ENCODE measurements around the gene HCN3. TPM values are rescaled to one million over a fixed set of nuclear protein-coding genes. Genes with fewer than 3 reads are reported as not detected.

Gene HCN3
- total RNA-seq, 1 donor from 2014 or later, result 1.6 TPM

DNA sequence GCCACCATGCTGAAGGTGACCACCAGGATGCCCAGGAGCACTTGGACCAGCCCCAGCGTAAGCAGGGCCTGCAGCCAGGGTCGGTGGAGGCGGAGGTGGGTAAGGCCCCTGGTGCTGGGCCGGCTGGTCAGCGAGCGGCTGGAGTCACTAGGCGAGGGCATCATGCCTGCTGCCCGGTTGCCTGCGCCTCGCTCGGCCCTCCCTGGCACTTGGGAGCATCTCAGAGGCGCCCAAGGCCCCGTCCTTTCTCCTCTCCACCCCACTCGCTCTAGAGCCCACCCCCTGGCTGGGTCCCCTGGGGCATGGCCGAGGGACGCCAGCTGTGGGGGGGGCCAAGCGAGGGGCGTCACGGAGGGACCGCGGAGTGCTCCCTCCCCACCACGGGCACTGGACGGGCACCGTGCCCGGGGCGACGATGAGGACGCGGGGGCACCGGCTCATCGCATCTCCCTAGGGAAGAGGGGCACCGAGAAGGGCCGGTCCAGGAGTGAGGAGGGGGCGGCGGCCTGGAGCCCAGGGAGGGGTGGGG, 22.5 kb upstream of the HCN3 start:
- no peak for DNase-seq

- DNase-seq, result peak; percentile 96
Measured at GRCh38 chr1:155255243-155256007, 21.8 kb upstream of the HCN3 start, which contains the start of gene ENTREP3. ENTREP3 (minus strand) TSS chr1:155255483; CDS start chr1:155254877, 606 bp downstream.

DNA sequence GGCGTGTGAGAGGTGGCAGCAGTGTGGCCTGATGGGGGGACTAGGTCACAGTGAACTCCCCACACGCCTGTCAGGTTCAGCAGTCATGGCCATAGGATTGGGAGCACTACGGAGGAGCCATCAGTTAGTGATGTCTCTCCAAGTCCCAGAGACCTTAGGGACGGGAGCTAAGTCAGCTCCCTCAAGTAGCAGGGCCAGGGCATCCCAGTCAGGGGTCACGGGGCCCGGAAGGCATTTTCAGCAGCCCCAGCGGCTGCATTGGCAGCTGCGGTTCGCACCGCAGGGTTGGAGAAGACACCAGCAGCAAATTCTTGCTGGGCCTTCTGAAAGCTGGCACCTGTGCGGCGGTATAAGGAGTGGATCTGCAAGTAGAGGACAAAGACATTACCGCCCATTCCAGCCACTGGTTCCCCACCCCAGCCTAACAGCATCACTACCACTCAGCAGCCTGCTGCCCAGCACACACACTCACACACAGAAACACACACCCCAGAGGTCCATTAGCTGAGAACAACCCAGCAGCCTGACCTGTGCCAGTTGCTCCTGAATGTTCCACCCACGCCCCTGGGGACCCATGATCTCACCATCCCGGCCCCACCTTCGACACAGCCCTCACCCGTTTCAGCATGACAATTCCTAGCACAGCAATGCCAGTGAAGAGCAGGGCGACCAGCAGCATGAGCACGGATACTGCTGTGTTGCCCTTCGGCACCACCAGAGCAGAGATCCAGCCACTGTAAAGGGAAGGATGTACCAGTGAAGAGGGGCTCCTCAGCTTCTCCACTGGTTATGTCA, 21.0 kb upstream of the HCN3 start:
- no peak for DNase-seq

DNA sequence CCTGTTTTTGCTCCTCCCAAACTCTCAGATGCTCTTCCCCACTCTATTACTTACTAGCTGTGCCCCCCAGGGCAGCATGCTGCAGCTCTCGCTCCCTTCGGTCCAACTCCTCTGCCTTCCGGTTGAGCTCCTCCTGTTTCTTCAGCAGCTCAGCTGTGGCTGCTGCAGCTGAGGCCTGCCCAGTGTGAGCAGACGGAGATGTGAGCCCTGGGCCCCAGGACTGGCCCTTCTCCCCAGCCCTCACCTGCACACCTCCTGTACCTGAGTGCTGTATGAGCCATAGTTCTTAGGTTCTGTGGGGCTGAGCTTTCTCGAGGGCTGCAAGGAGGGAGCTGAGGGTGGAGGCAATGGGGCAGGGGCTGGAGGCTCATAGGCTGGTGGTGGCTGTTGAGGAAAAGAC, 17.0 kb upstream of the HCN3 start:
- DNase-seq, result no peak

- no peak for DNase-seq
Measured at GRCh38 chr1:155261493-155261851, 15.8 kb upstream of the HCN3 start.

- DNase-seq, result peak; percentile 99
Measured at GRCh38 chr1:155261852-155262673, 15.2 kb upstream of the HCN3 start, which contains the start of gene SCAMP3. SCAMP3 (minus strand) TSS chr1:155262360; CDS start chr1:155262151, 209 bp downstream.

DNA sequence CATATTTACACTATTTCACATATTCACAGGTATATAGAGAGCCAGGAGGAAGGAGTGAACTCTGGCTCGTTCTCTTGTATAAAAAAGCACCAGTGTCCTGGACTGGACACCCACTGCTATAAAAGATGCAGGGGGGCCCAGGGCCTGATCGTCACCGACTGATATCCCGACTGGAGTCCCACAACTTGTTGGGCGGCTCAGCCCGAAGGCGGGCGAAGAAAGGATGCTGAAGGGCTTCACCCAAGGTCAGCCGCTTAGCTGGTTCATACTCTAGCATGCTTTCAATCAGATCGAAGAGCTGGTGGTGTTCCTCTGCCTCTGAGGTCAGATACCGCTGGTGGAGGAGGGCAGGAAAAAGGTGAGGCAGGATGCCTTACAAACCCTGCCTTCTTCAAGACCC, 14.2 kb upstream of the HCN3 start:
- no peak for DNase-seq

DNA sequence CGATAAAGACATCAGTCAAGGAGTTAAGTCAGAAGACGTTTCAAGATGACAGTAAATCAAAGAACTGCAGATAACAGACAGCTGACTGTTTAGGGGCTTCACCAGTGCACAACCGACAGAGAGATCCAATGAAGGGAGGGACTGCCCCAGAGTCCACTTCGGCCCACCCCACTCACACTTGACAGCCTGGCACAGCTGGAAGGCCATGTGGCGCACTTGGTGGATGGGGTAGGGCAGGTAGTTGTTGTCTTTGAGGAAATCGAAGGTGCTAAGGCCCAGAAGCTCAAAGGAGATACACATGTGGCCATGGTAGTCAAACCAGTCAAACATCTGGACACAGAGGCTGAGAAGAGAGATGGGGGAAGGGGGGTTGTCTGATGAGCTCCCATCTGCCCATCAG, 10.7 kb upstream of the HCN3 start:
- no peak for DNase-seq

GRCh38 chr1:155267373-155267772, 9.9 kb upstream of the HCN3 start:
- no peak for DNase-seq

DNA sequence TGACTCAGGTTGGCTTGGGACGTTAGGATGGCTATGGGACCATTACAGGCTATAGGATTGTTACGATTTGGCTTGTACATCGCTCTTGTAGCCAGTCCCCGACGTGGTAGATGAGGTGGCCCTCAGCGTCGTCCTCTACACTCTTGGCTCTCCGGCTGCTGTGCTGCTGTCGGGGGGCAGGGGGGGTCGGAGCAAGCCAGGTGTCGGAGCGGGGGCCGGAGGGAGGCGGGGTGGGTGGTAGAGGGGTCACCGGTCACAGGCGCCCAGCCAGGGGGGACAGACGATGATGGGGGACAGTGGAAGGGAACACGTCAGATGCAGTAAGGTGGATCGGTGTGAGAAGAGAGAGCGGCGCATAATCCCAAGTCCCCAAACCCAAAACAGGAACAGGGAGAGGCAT, 8.6 kb upstream of the HCN3 start:
- DNase-seq, result no peak

DNA sequence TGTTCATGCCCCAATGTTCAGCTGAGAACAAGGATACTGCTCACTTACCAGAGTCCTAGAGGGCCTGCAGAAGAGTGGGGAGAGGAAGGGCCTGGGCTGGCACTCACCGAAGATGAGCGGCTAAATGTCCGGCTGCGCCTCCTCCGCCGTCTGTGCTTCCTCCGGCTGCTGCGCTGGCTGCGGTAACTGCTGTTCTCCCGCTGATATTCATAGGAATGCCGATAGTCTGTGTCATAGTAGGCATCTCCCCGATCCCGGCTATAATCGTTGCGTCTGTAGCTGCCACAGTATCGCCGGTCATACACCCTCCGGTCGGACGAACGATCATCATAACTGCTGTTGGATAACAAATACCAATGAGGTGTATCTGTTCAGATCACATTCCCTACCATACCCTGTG, 7.9 kb upstream of the HCN3 start:
- DNase-seq, result no peak

DNA sequence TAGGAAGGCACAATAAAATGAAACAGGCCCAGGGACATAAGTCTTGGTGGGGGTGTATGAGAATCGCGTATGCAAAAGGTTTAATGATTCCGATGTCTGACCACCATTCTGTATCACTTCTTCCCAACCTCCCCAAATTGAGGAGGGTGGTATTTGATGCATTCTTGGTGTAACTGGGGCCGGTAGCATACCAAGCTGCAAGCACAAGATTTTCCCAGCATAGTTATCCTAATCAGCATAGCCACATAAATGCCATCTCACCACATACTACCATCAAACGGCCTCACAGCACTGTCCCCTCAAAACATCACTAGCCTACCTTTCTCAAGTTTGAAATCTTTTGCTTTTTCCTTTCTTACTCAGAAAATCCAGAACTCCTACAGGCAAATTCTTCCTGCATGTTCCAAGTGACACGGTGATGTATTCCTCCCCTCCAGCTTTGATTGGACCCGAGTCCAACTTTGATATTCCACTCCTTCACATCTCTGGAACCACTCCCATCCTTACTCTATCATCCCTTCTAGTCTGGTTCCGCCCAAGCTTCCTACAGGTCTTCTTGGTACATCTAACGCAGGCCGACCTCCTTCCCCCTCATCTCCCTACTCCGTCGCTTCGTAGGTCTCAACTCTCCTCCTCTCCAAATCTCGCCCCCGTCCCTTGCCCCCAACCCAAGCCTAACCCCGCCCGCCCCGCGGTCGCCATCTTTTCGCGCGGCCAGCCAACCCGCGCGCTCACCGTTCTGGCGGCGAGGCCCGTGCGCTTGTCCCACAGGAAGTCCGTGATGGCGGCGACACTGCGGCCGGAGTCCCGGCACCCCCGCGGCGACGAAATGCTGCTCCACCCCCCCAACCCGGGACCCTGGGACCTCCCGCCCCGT, 4.6 kb upstream of the HCN3 start:
- peak; percentile 63 for DNase-seq

DNA sequence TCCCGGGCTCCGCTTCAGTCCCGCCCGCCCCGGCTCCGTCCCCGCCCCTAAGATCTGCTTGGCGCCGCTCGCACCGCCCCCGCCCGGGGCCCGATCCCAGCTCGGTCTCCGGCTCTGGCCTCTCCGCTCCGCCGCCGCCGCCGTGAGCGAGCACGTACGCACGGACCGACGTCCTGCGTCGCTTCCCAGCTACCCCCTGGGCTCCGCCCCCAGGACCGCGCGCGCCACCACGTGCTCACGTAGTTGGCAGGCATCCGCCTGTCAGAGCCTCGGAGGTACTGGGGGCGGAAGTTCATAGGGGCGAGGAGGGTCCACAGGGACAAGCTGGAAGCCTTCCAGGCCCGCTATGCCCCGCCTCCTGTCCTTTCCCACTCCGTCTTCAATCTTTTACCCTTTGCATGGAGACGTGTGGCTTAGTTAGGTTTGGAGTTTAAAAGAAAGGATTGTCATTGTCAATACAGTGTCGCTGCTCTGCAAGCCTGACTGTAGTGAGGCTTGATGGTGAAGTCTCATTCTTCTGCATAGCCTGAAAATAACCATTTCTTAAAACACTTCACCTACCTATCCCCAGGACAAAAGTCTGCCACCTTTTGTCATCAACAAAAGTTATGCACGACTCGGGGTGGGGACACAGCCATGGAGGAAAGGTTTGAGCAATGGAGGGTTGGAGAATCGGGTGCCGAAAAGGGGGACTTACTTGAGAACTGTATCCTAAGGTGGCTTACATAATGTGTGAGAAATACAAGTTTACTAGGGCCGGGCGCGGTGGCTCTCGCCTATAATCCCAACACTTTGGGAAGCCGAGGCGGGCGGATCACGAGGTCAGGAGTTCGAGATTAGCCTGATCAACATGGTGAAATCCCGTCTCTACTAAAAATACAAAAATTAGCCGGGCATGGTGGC, 3.7 kb upstream of the HCN3 start, which contains the start of gene CLK2:
TSS of gene CLK2 (minus strand) at position 162 of the 903 bp plus-strand sequence. CDS start 2,527 bp downstream, outside the sequence.
- DNase-seq, result peak; percentile 98

- DNase-seq, result peak; percentile 76
Measured at GRCh38 chr1:155277902-155278688, 832 bp downstream of the HCN3 start.

DNA sequence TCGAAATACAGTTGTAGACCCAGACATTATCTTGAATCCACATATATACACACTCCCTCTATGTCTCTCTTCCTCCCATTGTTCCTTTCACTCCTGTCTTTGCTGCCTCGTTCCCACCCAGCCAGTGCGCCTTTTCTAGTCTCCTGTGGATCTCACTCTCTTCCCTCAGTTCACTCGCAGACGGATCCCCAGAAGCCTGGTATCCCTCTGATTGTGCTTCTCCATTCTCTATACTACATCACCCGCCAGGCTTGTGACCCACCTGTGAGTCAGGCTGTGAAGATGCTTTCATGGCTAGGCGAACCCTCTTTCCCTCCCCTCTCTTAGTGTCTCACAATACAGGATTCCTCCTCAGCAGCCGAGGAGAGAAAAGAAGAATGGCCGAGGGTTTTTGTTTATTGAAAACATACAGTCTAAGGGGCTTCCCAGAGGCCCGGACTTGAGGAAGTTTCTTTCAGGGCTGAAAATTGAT, 1.5 kb downstream of the HCN3 start:
- DNase-seq, result no peak

GRCh38 chr1:155279268-155279667, 2.0 kb downstream of the HCN3 start:
- no peak for DNase-seq

DNA sequence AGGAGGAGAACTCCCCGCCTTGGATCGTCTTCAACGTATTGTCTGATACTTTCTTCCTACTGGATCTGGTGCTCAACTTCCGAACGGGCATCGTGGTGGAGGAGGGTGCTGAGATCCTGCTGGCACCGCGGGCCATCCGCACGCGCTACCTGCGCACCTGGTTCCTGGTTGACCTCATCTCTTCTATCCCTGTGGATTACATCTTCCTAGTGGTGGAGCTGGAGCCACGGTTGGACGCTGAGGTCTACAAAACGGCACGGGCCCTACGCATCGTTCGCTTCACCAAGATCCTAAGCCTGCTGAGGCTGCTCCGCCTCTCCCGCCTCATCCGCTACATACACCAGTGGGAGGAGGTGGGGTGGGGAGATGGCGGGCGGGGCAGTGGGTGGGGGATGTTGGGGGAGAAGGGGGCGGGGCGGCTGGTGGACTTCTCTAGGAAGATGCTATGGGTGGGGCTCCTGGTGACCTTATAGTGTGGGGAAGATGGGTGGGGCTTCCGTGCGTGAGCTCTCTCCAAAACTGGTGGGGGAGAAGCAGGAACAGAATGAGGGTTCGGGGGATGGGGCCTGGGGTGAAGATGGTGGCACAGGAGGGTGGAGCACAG, 5.3 kb downstream of the HCN3 start:
- DNase-seq, result no peak

DNA sequence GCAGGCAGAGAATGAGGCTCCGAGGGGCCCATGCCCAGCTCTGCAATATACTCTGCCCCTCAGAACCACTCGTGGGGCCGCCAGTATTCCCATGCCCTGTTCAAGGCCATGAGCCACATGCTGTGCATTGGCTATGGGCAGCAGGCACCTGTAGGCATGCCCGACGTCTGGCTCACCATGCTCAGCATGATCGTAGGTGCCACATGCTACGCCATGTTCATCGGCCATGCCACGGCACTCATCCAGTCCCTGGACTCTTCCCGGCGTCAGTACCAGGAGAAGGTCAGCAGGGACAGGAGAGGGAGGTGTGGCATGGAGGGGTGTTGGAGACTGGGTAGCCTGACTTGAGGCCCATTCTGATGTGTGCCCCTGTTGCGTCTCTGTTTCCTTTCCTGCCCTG, 7.2 kb downstream of the HCN3 start:
- DNase-seq, result no peak

GRCh38 chr1:155285063-155285462, 7.8 kb downstream of the HCN3 start:
- no peak for DNase-seq
